OCI-LY3 (cell line): ENCODE results near the gene NCOR2.

Experiments
- CTCF ChIP-seq: fragments of 200-600, 300-600 bp; sonication (generic); IDR thresholded peaks from 2 replicates; pipeline ENCODE4 v1.5.1; 2014; ENCODE audit warnings: antibody characterized with exemption, low read length, low read depth
- EZH2phosphoT487 ChIP-seq: fragments of 200-600 bp; shearing (Covaris generic); IDR thresholded peaks from 2 replicates; pipeline ENCODE4 v1.6.1; 2018; ENCODE audit warnings: antibody characterized with exemption, mixed run types, low read depth

DNA sequence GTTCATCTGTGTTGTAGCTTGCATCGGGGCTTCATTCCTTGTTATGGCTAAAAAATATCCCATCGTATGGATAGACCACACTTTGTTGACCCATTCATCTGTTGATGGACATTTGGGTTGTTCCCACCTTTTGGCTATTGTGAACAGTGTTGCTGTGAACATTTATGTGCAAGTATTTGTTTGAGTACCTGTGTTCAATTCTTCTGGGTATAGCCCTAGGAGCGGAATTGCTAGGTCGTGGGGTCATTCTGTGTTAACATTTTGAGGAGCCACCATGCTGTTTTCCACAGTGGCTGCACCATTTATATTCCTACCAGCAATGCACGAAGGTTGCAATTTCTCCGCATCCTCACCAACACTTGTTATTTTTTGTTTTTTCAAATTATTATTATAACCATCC is 23.0 kb upstream of the NCOR2 start:
- TF ChIP-seq CTCF (no peak), EZH2phosphoT487 (no peak)
